HFF-Myc (cell line): ENCODE data around the gene WDHD1.

Experiments used
- DNase-seq: peaks from one replicate; pipeline ENCODE4 v3.0.0-alpha.2; 2011; ENCODE audit warnings: low read depth; ENCODE audit errors: extremely low read depth
- H3K4me3 ChIP-seq: replicated peaks from 2 replicates; pipeline ENCODE4 v1.5.1; 2011; ENCODE audit warnings: low read depth, mild to moderate bottlenecking, control low read depth, low read length
- TF ChIP-seq, protein P1 (sequence below): IDR thresholded peaks from 2 replicates; pipeline ENCODE4 v1.5.1; 2012; ENCODE audit warnings: mild to moderate bottlenecking, low read depth, low read length, control low read depth; ENCODE audit errors: missing control alignments

WDHD1 gene

DNA sequence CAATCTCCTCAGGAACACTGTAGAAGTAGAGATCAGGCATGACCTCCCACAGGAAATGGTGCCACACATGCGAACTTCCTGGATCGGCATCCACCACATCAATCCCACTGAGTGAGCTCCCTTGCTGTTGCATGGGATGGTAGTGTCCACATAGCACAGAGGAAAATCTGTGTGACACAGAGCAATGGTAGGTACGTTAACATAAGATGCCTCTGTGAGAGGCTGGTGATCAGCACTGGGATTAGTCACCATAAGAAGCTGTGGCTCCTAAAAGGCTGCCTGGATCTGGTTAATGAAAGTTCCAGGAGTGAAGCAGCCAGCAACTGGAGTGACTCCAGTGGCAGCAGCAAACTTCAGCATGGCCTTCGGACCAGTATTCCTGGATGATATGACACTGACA, 21.8 kb downstream of the WDHD1 start:
- no peak for DNase-seq
- H3K4me3 ChIP-seq, result no peak overlapping the region
- TF ChIP-seq, protein P1, sequence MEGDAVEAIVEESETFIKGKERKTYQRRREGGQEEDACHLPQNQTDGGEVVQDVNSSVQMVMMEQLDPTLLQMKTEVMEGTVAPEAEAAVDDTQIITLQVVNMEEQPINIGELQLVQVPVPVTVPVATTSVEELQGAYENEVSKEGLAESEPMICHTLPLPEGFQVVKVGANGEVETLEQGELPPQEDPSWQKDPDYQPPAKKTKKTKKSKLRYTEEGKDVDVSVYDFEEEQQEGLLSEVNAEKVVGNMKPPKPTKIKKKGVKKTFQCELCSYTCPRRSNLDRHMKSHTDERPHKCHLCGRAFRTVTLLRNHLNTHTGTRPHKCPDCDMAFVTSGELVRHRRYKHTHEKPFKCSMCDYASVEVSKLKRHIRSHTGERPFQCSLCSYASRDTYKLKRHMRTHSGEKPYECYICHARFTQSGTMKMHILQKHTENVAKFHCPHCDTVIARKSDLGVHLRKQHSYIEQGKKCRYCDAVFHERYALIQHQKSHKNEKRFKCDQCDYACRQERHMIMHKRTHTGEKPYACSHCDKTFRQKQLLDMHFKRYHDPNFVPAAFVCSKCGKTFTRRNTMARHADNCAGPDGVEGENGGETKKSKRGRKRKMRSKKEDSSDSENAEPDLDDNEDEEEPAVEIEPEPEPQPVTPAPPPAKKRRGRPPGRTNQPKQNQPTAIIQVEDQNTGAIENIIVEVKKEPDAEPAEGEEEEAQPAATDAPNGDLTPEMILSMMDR, result no peak

DNA sequence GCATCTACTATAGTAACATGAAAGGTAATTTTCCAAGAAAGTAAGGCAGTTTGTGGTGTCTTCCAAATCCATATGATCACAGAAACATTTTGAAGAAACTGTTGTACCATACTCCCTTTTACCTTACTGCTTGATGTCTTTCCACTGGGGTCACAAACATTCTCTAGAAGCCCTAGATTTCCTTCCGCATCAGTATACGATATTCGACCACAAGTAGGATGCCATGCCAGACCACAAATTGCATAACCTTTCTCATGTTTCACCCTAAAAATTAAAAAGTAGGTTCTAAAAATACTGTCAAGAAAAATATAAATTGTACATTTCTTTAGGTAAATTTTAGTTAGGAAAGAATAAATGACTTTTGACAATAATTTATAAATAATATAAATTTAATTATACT, 26.5 kb downstream of the WDHD1 start:
- TF ChIP-seq, protein P1, result no peak
- no peak for DNase-seq
- no peak overlapping the region for H3K4me3 ChIP-seq

DNA sequence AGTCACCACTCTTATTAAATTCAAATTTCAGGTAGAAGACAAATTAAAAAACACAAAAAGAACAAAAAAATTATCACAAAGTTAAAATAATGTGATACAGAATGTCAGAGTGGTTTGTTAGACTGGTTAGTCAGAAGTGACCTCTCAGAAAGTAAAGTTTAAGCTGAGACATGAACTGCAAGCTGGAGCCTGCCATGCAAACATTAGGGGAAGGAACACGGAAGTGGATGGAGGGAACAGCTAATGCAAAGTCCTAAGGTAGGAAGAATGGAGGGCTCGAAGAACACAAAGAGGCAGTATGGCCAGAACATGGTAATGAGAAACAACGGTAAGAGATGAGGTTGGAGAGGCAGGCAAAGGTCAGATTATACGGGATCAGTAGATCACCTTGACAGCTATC, 41.7 kb downstream of the WDHD1 start:
- no peak for DNase-seq

DNA sequence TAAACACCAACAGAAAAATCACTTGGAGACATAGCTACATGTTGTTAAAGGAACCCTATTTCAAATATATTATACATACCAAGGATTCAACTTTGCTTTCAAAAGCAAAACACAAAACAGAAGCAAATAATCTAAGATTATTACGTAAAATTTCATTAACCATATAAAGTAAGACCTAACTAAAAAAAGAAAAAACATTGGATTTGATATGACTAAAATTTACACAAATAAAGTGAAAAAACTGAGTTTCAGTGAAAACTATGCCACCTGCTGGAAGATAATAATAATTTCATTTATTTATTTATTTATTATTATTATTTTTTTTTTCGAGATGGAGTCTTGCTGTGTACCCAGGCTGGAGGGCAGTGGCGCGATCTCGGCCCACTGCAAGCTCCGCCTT, 45.2 kb downstream of the WDHD1 start:
- no peak for DNase-seq
- TF ChIP-seq, protein P1, result no peak
- H3K4me3 ChIP-seq, result no peak overlapping the region

More for the DNA sequence above, 41.7 kb downstream of the WDHD1 start:
- no peak overlapping the region for H3K4me3 ChIP-seq
- TF ChIP-seq, protein P1, result no peak

DNA sequence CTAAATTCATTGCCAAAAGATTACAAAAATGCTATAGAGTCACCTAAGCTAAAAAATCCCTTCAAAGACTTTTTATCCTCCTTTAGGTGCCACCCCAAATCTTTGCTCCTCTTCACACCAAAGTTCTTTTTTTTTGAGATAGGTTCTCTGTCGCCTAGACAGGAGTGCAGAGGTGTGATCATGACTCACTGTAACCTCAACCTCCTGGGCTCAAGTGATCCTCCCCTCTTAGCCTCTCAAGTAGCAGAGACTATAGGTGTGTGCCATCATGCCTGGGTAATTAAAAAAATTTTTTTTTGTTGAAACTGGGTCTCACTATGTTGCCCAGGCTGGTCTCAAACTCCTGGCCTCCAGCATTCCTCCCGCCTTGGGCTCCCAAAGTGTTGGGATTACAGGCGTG, 47.9 kb downstream of the WDHD1 start:
- no peak for DNase-seq
- TF ChIP-seq, protein P1, result no peak
- no peak overlapping the region for H3K4me3 ChIP-seq

DNA sequence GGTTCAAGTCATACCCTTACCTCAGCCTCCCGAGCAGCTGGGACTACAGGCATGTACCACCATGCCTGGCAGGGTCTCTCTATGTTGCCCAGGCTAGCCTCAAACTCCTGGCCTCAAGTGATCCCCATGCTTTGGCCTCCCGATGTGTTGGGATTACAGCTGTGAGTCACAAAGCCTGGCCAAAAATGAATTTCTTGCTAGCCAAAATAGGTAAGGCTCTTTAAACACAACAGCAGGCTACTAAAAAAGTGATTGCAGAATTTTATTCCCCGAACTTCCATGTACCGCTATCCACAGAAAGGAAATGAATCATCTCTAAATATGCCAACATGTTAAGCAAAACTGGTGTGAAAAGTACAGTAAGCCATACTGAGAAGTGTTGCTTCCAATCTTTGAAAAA, 50.6 kb downstream of the WDHD1 start:
- DNase-seq, result peak; percentile 57
- H3K4me3 ChIP-seq, result no peak overlapping the region
- TF ChIP-seq, protein P1, result no peak

DNA sequence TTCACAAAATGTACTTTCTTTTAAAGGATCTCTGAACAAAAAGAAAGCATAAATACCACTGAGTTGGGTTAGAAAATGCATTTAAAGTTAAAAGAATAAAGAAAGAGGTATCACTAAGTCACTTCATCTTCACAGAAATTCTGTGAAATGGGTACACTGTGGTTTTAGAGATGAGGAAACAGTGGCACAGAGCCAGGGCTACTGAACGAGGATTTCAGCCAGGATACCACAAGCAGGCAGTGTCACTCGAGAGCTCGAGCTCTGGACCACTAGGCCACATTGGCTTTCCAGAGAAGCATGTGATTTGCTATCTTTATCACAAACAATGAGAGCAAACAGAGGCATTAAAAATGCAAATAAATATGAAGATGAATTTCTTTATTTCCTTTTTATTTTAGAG, 51.0 kb downstream of the WDHD1 start:
- DNase-seq, result no peak
- H3K4me3 ChIP-seq, result no peak overlapping the region
- TF ChIP-seq, protein P1, result no peak
